Raji (cell line): ENCODE results near the gene GALNT15.

ENCODE experiments used
- POLR2A ChIP-seq: IDR thresholded peaks from 2 replicates; pipeline ENCODE4 v1.6.1; 2011; ENCODE audit warnings: low read depth, low read length, control low read depth; ENCODE audit not compliant: insufficient read depth

GALNT15 gene

GRCh38 chr3:16216373-16216935, 42.0 kb downstream of the GALNT15 start:
- TF ChIP-seq POLR2A, result no peak

GRCh38 chr3:16219777-16220176, 45.3 kb downstream of the GALNT15 start:
- TF ChIP-seq POLR2A, result no peak

- no peak for TF ChIP-seq POLR2A
Observed at GRCh38 chr3:16221990-16222389, 47.5 kb downstream of the GALNT15 start.

DNA sequence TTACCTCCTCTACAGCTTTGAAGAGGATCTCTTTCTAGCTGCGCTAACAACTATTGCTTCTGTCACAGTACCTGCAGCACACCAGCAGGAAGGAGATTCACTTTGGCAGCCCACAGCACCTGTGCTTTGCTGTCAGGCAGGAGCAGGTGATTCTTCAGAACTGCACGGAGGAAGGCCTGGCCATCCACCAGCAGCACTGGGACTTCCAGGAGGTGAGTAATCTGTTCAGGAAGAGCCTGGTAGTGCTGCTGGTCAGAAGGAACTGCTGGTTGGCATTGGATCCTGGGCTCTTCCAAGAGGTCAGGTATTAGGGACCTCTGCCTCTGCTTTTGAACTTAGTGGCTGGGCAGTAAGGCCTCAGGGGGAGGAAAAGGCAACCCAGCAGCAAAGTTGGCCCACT, 48.1 kb downstream of the GALNT15 start:
- no peak for TF ChIP-seq POLR2A

DNA sequence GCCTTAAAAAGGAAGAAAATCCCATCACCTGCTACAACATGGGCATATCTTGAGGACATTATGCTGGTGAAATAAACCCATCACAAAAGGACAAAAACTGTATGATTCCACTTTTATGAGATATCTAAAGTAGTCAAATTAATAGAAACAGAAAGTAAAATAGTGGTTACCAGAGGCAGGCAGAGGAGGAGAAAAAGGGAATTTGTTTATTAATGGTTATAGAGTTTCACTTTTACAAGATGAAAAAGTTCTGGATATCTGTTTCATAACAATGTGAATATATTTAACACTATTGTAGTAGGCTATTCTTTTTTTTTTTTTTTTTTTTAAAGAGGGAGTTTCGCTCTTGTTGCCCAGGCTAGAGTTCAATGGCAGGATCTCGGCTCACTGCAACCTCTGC, 49.8 kb downstream of the GALNT15 start:
- no peak for TF ChIP-seq POLR2A

DNA sequence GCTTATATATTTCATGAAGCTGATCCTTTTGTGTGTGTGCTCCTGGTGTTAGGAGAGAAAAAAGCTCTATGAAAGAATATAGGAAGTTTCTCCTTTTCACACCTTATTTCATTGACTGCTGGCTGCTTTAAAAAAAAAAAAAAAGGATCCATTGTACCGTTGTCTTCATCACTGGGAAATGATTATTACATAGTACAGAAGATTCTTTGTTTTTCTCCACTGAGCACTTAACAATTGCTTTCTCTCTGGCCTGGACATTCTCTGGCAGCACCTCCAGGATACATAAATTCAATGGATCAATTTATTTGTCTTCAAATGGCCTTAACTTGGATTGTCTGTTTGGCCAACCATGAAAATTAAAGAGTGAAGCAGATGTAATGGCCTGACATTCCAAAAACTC, 53.1 kb downstream of the GALNT15 start:
- no peak for TF ChIP-seq POLR2A

DNA sequence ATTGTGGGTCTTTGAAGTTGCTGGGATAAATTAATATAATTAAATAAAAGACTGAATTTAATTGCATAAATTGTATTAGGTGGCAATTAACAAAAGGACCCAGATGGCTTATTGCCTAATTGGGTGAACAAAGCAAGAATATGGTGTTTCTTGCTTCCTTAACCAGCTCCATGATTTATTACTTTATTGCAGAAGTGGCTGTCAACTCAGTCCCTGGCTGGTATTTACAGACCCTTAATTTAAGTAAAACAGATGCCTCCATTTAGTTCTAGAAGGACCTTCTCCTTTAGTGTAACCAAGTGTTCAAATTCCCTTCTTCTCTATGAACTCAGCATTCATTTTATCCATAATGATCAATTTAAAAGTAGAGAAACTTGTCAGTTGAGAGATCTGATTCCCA, 55.2 kb downstream of the GALNT15 start:
- TF ChIP-seq POLR2A, result no peak

- no peak for TF ChIP-seq POLR2A
Observed at GRCh38 chr3:16231983-16232382, 57.5 kb downstream of the GALNT15 start.

GRCh38 chr3:16233806-16234205, 59.3 kb downstream of the GALNT15 start:
- no peak for TF ChIP-seq POLR2A

GRCh38 chr3:16234281-16234680, 59.8 kb downstream of the GALNT15 start:
- TF ChIP-seq POLR2A, result no peak

- no peak for TF ChIP-seq POLR2A
Observed at GRCh38 chr3:16236030-16236639, 61.7 kb downstream of the GALNT15 start.

- no peak for TF ChIP-seq POLR2A
Observed at GRCh38 chr3:16236856-16237393, 62.4 kb downstream of the GALNT15 start.

DNA sequence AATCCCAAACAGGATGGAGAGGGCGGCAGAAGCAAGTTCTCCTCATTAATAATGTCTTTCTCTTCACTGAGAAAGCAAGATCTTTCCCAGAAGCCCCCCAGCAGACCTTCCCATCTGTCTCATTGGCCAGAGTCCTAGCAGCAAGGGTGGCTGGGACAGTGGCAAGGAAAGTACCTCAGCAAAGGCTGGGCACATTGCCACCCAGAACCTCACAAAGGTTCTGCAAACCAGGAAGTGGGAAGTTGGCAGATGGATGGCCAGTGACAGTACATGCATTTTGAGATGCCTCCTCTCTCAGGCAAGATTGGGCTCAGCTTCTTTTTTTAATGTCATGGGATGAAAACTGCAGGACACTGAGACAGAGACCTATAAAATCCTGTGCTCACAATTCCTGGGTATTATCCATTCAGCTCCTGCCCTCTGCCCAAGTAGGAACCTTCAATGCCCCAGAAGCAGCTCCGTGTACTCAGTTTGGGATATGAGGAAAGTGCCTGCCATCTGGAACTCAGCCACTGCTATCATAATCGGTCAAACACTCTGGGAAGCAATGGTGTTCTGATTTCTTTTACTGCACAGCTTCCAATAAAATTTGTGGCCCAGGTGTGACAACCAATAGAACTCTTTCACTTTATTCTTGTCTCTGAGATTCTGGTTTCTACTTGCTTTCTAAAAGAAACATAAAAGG, 64.7 kb downstream of the GALNT15 start:
- no peak for TF ChIP-seq POLR2A

DNA sequence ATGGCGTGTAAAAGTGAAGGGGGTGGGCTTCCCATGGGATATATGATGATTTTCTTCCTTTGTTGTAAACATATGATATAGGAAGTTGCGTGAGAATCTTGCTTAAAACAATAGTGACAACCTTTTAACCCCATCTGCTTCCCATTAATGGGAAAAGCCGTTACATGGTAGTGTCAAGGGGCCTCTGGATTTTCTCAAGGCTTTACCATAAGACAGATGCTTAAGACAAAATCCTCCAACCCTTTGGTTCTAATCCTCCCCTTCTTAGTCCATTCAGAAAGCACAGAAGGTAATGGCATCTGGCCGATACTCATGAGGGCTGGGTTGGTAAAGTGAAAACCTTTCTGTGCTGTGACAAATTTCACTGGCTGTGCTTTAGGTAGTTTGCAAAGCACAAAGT, 65.3 kb downstream of the GALNT15 start:
- no peak for TF ChIP-seq POLR2A

DNA sequence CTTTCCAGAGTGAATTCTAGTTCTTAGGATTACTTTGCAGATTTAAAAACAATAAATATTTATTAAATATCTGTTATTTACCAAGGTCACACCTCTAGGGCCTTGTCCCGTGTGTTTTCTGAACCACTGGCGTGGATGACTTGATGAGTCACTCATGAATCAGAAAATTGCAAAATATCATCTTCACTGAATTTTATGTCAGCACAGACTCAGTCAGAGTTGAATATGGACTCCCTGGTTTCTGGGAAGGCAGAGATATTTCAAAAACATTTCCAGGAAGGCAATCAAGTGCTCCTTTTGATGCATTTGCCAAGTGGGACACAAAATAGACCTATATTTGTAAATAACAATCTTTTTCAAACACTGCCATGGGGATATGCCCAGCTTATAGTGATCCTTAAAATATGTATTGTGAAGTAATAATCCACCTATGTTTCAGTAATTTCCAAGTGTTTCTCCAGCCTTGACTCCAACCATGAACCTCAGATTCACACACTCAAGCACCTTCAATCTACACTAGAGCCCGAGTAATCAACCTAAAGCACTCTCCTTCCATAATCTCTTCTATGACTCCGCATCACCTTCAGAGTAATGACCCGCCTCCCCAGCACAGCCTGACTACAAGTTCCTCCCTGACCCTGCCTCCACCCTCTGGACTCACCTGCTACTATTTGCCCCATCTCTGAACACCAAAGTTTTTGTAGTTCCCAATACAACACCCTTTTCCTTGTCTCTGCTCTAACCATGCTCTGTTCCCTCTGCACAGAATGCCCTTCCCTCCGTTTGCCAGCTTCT, 65.9 kb downstream of the GALNT15 start:
- TF ChIP-seq POLR2A, result no peak

DNA sequence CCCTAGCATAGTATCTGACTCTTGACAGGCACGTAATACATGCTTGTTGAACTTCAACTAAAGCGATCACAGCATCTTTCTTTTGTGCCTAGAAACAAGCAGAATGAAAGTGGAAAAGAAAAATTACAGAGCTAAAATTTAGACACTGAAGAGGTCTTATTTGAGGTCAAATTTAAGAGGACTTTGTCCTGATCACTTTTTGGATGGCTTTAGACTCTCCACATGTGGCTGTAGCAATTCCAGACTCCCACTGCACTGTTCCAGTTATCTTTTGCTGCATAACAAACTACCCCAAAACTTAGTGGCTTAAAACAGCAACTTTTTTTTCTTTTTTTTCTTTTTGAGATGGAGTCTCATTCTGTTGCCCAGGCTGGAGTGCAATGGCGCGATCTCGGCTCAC, 66.7 kb downstream of the GALNT15 start:
- TF ChIP-seq POLR2A, result no peak

GRCh38 chr3:16242177-16242576, 67.7 kb downstream of the GALNT15 start:
- no peak for TF ChIP-seq POLR2A
